ENCODE data around the gene CBFA2T3.

CBFA2T3 gene

GRCh38 chr16:88988980-88989811 is 12.2 kb upstream of the CBFA2T3 start:
- TF ChIP-seq, protein P1, sequence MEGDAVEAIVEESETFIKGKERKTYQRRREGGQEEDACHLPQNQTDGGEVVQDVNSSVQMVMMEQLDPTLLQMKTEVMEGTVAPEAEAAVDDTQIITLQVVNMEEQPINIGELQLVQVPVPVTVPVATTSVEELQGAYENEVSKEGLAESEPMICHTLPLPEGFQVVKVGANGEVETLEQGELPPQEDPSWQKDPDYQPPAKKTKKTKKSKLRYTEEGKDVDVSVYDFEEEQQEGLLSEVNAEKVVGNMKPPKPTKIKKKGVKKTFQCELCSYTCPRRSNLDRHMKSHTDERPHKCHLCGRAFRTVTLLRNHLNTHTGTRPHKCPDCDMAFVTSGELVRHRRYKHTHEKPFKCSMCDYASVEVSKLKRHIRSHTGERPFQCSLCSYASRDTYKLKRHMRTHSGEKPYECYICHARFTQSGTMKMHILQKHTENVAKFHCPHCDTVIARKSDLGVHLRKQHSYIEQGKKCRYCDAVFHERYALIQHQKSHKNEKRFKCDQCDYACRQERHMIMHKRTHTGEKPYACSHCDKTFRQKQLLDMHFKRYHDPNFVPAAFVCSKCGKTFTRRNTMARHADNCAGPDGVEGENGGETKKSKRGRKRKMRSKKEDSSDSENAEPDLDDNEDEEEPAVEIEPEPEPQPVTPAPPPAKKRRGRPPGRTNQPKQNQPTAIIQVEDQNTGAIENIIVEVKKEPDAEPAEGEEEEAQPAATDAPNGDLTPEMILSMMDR (IDR thresholded peaks at IDR 0.05; ENCODE audit: control insufficient read depth, insufficient read depth, low read depth, low read length, missing control alignments) = no peak
- DNase-seq (ENCODE audit: low read depth) = no peak
- no peak overlapping the region for H3K4me3 ChIP-seq (ENCODE audit: control insufficient read depth, low read depth, low read length)

DNA sequence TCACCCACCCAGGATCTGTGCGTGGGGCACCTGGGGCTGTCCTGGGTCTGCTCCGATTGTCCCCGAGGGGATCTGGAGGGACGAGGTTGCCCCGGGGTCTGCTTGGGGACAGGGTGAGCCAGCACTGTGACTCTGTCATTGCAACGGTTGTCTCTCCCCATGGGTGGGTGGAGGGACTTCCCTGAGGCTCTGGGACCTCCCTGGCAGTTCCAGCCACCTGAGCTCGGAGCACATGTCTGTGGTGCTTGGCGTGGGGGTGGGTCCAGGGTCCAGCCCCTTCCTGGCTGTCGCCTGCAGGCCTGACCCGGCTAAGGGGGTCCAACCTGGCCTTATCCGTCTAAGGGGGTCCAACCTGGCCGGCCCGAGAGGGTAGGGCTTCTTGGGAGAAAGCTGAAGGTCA is 8.5 kb upstream of the CBFA2T3 start:
- H3K4me3 ChIP-seq (ENCODE audit: control insufficient read depth, low read depth, low read length) = no peak overlapping the region
- DNase-seq (ENCODE audit: low read depth) = no peak
- TF ChIP-seq, protein P1 (IDR thresholded peaks at IDR 0.05; ENCODE audit: control insufficient read depth, insufficient read depth, low read depth, low read length, missing control alignments) = no peak

DNA sequence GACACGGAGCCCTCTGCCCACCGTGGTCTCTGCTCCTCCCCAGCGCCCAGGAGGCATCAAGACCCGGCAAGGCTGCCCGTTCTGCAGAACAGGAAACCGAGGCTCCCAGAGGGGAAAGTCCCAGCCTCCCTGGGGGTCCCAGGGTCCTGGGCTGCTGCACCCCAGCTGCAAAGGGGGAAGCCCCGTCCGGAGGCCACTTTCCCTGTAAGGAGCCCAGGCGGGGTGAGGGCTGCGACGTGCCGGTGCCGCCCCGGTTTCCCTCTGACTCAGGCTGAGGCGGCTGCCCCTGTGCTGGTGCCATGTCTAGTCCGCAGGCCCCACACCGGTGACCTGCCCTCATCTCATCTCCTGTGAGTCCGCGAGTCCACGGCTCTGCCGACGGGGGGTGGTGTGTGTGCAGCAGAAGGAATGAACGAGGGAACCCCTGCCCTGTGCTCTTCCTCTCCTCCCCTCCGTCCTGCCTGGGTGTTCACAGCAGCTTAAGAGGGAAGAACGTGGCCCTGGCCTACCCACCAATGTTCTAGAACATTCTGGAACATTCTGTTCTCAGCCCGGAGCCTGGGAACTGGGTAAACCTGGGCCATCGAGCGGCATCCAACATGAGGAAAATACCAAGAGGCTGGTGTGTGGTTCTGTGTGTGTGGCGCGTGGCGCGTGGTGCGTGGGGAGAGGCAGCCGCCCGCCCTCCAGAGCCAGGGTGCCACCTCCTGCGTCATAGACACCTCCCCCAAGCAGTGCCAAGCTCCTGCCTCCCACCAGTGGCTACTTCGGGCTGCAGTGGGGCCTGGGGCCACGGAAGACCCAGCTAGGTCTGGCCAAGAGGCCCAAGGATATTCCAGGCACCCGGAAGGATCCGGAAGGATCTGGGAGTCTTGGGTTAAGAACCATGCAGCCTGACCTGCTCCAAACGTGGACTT is 7.0 kb upstream of the CBFA2T3 start:
- H3K4me3 ChIP-seq (ENCODE audit: control insufficient read depth, low read depth, low read length) = no peak overlapping the region
- TF ChIP-seq, protein P1 (IDR thresholded peaks at IDR 0.05; ENCODE audit: control insufficient read depth, insufficient read depth, low read depth, low read length, missing control alignments) = no peak
- no peak for DNase-seq (ENCODE audit: low read depth)

DNA sequence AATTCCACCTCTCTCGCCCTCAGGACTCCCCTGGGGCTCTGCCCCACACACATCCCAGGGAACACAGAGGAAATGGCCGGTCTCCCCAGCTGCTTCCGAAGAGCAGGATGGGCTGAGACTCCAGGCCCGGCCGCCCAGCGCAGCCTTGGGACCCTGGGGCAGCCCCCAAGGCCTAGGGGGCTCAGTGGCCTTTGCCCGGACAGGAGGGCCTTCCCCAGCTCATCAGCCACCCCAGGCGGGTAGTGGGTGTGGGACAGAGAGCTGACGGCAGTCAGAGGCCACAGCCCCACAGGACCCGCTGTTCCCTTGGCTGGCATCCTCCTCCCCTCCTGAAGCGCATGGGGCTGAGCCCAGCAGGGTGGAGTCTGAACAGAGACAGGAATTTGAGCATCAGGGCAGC is 6.2 kb upstream of the CBFA2T3 start:
- no peak for DNase-seq (ENCODE audit: low read depth)
- no peak overlapping the region for H3K4me3 ChIP-seq (ENCODE audit: control insufficient read depth, low read depth, low read length)
- TF ChIP-seq, protein P1 (IDR thresholded peaks at IDR 0.05; ENCODE audit: control insufficient read depth, insufficient read depth, low read depth, low read length, missing control alignments) = no peak

- TF ChIP-seq, protein P1 (IDR thresholded peaks at IDR 0.05; ENCODE audit: control insufficient read depth, insufficient read depth, low read depth, low read length, missing control alignments) = no peak
- no peak for DNase-seq (ENCODE audit: low read depth)
- H3K4me3 ChIP-seq (ENCODE audit: control insufficient read depth, low read depth, low read length) = no peak overlapping the region
Observed at GRCh38 chr16:88982286-88983084, 5.5 kb upstream of the CBFA2T3 start.
